K562 (cell line): ENCODE data around the gene CHST15. TPM values are rescaled to one million over a fixed set of nuclear protein-coding genes. Genes with fewer than 3 reads are reported as not detected.

Experiments used
- ATAC-seq: fragments of 200-7000 bp; cut with Tn5 transposase; 3 replicates; pipeline ENCODE4 v1.9.1; 2020; ENCODE audit warnings: moderate library complexity
- BruUV-seq: library from RNA; stranded (reverse); fragments of 400-500 nt; replicated peaks from 2 replicates; lab custom pipeline; 2021; lab: Mats Ljungman, UMichigan
- CTCF ChIA-PET: fragments of 300-600 bp; formaldehyde crosslinking; extraction: SDS; loops from one replicate; lab custom pipeline; 2021; ENCODE audit warnings: low intra/inter-chr PET ratio; lab: Yijun Ruan, JAX
- POLR2A ChIA-PET: fragments of 300-600, 350-650 bp; sonication (Branson Sonifier 250); formaldehyde crosslinking; extraction: SDS; loops from one replicate; lab custom pipeline; 2021; ENCODE audit warnings: antibody characterized with exemption, inconsistent platforms; lab: Yijun Ruan, JAX
- DNase-seq, 4 experiments: peaks; one replicate each; pipeline versions ENCODE4 v3.0.0 to v3.0.0-alpha.2; 2011 to 2018; ENCODE audit warnings: low spot score in 3 of 4, mixed read lengths in 3 of 4; ENCODE audit errors: extremely low read depth in 1 of 4
- FAIRE-seq: peaks from 2 replicates; lab custom pipeline; 2011; peaks lifted over from hg19 to GRCh38; lab: Jason Lieb, UNC
- H2AFZ ChIP-seq: 2 replicates; pipeline ENCODE4 v1.6.0; 2011; ENCODE audit warnings: low read depth, low read length, control low read depth, inconsistent platforms
- H3K27ac ChIP-seq: fragments of 200-600 bp; 3 replicates; pipeline ENCODE4 v1.8.0; 2011; ENCODE audit warnings: low read depth, mild to moderate bottlenecking, control low read depth, inconsistent platforms, low read length, moderate library complexity, mixed read lengths; ENCODE audit errors: extremely low read depth
- H3K27me3 ChIP-seq, 2 experiments: fragments of 300-600 bp in 1 of 2; 2 replicates in 1 of 2; 3 replicates in 1 of 2; pipeline versions ENCODE4 v1.6.0 to v1.8.0; 2011; ENCODE audit warnings: inconsistent platforms in 2 of 2, low read length in 2 of 2, mild to moderate bottlenecking in 1 of 2, mixed read lengths in 1 of 2, moderate library complexity in 1 of 2; ENCODE audit not compliant: control insufficient read depth in 2 of 2, insufficient read depth in 2 of 2
- H3K36me3 ChIP-seq: fragments of 300-600 bp; 3 replicates; pipeline ENCODE4 v1.8.0; 2011; ENCODE audit warnings: mild to moderate bottlenecking, low read length, inconsistent platforms; ENCODE audit not compliant: control insufficient read depth, insufficient read depth
- H3K4me1 ChIP-seq, 2 experiments: fragments of 200-600 bp in 1 of 2; replicated peaks in 1 of 2; 2 replicates in 1 of 2; 3 replicates in 1 of 2; pipeline versions ENCODE4 v1.5.1 to v1.8.0; 2011; ENCODE audit warnings: inconsistent platforms in 2 of 2, low read length in 2 of 2, mild to moderate bottlenecking in 1 of 2, mixed read lengths in 1 of 2, moderate library complexity in 1 of 2; ENCODE audit not compliant: control insufficient read depth in 2 of 2, insufficient read depth in 2 of 2
- H3K4me2 ChIP-seq: 2 replicates; pipeline ENCODE4 v1.6.1; 2011; ENCODE audit warnings: low read length, control low read depth, inconsistent platforms, mixed read lengths; ENCODE audit not compliant: insufficient read depth
- H3K4me3 ChIP-seq: fragments of 200-600 bp; sonication (generic), shearing (Covaris generic); 2 replicates; pipeline ENCODE4 v1.5.1; 2016; ENCODE audit warnings: control low read depth, inconsistent platforms
- H3K79me2 ChIP-seq: fragments of 200-600 bp; 3 replicates; pipeline ENCODE4 v1.8.0; 2011; ENCODE audit warnings: low read length, inconsistent platforms; ENCODE audit not compliant: control insufficient read depth, insufficient read depth
- H3K9ac ChIP-seq, 2 experiments: 2 replicates each; pipeline versions ENCODE4 v1.6.0 to v1.6.1; 2011; ENCODE audit warnings: low read depth in 2 of 2, low read length in 2 of 2, control low read depth in 1 of 2, inconsistent platforms in 1 of 2, mild to moderate bottlenecking in 1 of 2, mixed read lengths in 1 of 2; ENCODE audit not compliant: insufficient read depth in 1 of 2
- H3K9me1 ChIP-seq: one replicate; pipeline ENCODE4 v1.6.0; 2011; ENCODE audit warnings: inconsistent platforms, mild to moderate bottlenecking, low read length, moderate library complexity; ENCODE audit not compliant: control insufficient read depth, insufficient read depth
- H3K9me3 ChIP-seq: replicated peaks from 2 replicates; pipeline ENCODE4 v1.5.1; 2011; ENCODE audit warnings: low read depth, low read length, inconsistent platforms; ENCODE audit not compliant: control insufficient read depth, insufficient read depth
- H4K20me1 ChIP-seq: replicated peaks from 2 replicates; pipeline ENCODE4 v1.6.1; 2011; ENCODE audit warnings: low read length, inconsistent platforms, mixed read lengths; ENCODE audit not compliant: control insufficient read depth, insufficient read depth
- COPS2 ChIP-seq: fragments of 450-650 bp; conservative IDR thresholded peaks from 2 replicates; pipeline ENCODE4 v1.6.1; 2016; ENCODE audit warnings: mild to moderate bottlenecking, moderate library complexity
- ETV6 ChIP-seq, 3 experiments: fragments of 150-350 bp in 1 of 3; sonication (generic) in 1 of 3; formaldehyde crosslinking in 1 of 3; IDR thresholded peaks; 2 replicates each; pipeline versions ENCODE4 v1.6.1 to v1.8.0; 2014 to 2022; ENCODE audit warnings: borderline replicate concordance in 2 of 3, low read depth in 2 of 3, antibody characterized with exemption in 1 of 3, low read length in 1 of 3, mild to moderate bottlenecking in 1 of 3, missing genetic modification reagents in 1 of 3
- NBN ChIP-seq: fragments of 450-650 bp; IDR thresholded peaks from 2 replicates; pipeline ENCODE4 v1.6.1; 2016; ENCODE audit warnings: low read depth, mild to moderate bottlenecking
- NR2F6 ChIP-seq: fragments of 450-650 bp; formaldehyde crosslinking; IDR thresholded peaks from 2 replicates; pipeline ENCODE4 v1.4.0; 2020; ENCODE audit warnings: mild to moderate bottlenecking
- SIN3B ChIP-seq: fragments of 450-650 bp; IDR thresholded peaks from 2 replicates; pipeline ENCODE4 v1.6.1; 2017; ENCODE audit warnings: low read depth, mild to moderate bottlenecking, moderate library complexity
- SRSF9 ChIP-seq: fragments of 200-400 bp; formaldehyde crosslinking; IDR thresholded peaks from 2 replicates; pipeline ENCODE4 v1.6.1; 2017; ENCODE audit warnings: low read depth, low read length, borderline replicate concordance
- TOE1 ChIP-seq, 2 experiments: fragments of 450-650 bp in 1 of 2; sonication (generic) in 1 of 2; formaldehyde crosslinking in 1 of 2; IDR thresholded peaks; 2 replicates each; pipeline versions ENCODE4 v1.7.1 to v1.8.0; 2016 to 2022; ENCODE audit warnings: borderline replicate concordance in 2 of 2, mild to moderate bottlenecking in 2 of 2, antibody characterized with exemption in 1 of 2, inconsistent platforms in 1 of 2, low read depth in 1 of 2, missing genetic modification reagents in 1 of 2, moderate library complexity in 1 of 2
- TRIM28 ChIP-seq: fragments of 450-650 bp; IDR thresholded peaks from 2 replicates; pipeline ENCODE4 v1.6.1; 2017
- ZNF3 ChIP-seq: fragments of 250-450 bp; sonication (Bioruptor Pico); IDR thresholded peaks from 2 replicates; pipeline ENCODE4 v1.5.0; 2021; ENCODE audit warnings: mild to moderate bottlenecking, moderate library complexity
- ZNF41 ChIP-seq: fragments of 250-450 bp; sonication (Bioruptor Pico); conservative IDR thresholded peaks from 2 replicates; pipeline ENCODE4 v1.4.0; 2020; ENCODE audit warnings: mild to moderate bottlenecking
- ZSCAN32 ChIP-seq: fragments of 450-650 bp; formaldehyde crosslinking; IDR thresholded peaks from 2 replicates; pipeline ENCODE4 v1.4.0; 2020; ENCODE audit warnings: mild to moderate bottlenecking, moderate library complexity
- WGBS: fragments of 100-300 bp; shearing (Covaris generic); methylation state at CpG from one replicate; pipeline ENCODE4 v1.1.6; 2016; ENCODE audit warnings: low coverage, mixed read lengths; ENCODE audit not compliant: insufficient coverage; ENCODE audit errors: missing lambda C conversion rate; 5-methylcytosine and 5-hydroxymethylcytosine counted together
- in situ Hi-C: fragments of 300-500 bp; cut with MboI; formaldehyde crosslinking; loops from 4 replicates; pipeline ENCODE4 v1.15.0; 2018; ENCODE audit warnings: inconsistent platforms, mixed read lengths
- intact Hi-C: fragments of 100-400 bp; cut with micrococcal nuclease; formaldehyde crosslinking; loops from 2 replicates; pipeline ENCODE4 v1.14.2; 2022
- polyA plus RNA-seq, 8 experiments: library from polyadenylated mRNA; depleted of rRNA in 4 of 8; stranded (reverse) in 5 of 8; unstranded in 3 of 8; fragments of >200 nt; fragmentation: Nextera tagmentation in 2 of 8; fragmentation: Illumina TruSeq in 1 of 8; extraction: Ambion mirVana in 2 of 8; extraction: Trizol in 1 of 8; gene quantifications; 2 replicates each; pipeline versions ENCODE4 v1.2.1 to v1.2.3, GENCODE V29; 2011 to 2014; ENCODE audit warnings: inconsistent platforms in 1 of 8, missing spikeins in 1 of 8
- total RNA-seq, 7 experiments: library from RNA; depleted of rRNA in 6 of 7; stranded (reverse); fragments of >200 nt in 6 of 7; fragmentation: Illumina TruSeq in 2 of 7; extraction: Trizol in 2 of 7; gene quantifications; 2 replicates each; pipeline versions ENCODE4 v1.2.1 to v1.2.3, GENCODE V29; 2011 to 2021; ENCODE audit warnings: low replicate concordance in 1 of 7
- TF ChIP-seq, protein P1 (sequence below): fragments of 250-450 bp; sonication (Bioruptor Pico); IDR thresholded peaks from 2 replicates; pipeline ENCODE4 v1.5.0; 2021
- TF ChIP-seq, protein P2 (sequence below): sonication (generic); formaldehyde crosslinking; IDR thresholded peaks from 2 replicates; pipeline ENCODE4 v1.8.0; 2022; ENCODE audit warnings: missing genetic modification reagents, mild to moderate bottlenecking, borderline replicate concordance
- TF ChIP-seq, protein P3 (sequence below): sonication (generic); formaldehyde crosslinking; IDR thresholded peaks from 2 replicates; pipeline ENCODE4 v1.8.1; 2022; ENCODE audit warnings: missing genetic modification reagents
- TF ChIP-seq, protein P4 (sequence below): fragments of 450-650 bp; formaldehyde crosslinking; IDR thresholded peaks from 2 replicates; pipeline ENCODE4 v1.4.0; 2022; ENCODE audit warnings: missing genetic modification characterization

CHST15 gene
- total and polyA plus RNA-seq, 9 of the 15 experiments (the other 6 are each of a cell fraction or from before 2014, with no cell fraction given) = 0.04 to 0.16 (median 0.08) TPM

DNA sequence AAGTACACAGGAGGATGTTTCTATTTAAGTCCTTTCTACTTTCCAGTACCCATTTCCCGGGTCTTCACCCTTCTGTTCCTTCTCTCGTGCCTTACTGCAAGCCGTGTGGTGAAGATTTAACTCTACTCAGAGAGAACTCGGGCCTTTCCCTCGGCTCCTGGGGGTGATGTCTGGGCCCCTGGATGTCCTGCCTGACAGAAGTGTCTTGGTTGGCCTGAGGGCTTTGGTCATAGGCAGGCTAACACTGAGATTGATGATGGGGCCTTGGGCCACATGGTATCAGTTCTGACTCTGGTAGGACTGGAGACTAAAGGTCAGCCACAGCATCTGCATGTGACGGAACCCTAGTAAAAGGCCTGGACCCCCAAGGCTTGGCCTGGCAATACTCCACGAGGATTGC is 80.4 kb downstream of the CHST15 start:
- no peaks in the 10 kb centered on the region for H3K79me2 ChIP-seq
- FAIRE-seq (no peak), DNase-seq (no peak)
- H3K4me1 ChIP-seq = no peaks in the 10 kb centered on the region
- H3K36me3 ChIP-seq = no peaks in the 10 kb centered on the region
- intact Hi-C loops = no loop called here
- no peak overlapping the region for H2AFZ ChIP-seq
- H3K4me3 ChIP-seq = no peak overlapping the region
- no peak overlapping the region for H3K9ac ChIP-seq
- TF ChIP-seq ETV6 (IDR thresholded peaks at IDR 0.05; ENCODE audit: borderline replicate concordance in 1 of 2, low read depth in 2 of 2, low read length in 1 of 2) (no peak), ETV6 (CRISPR knock-in tag; IDR thresholded peaks at IDR 0.05; ENCODE audit: borderline replicate concordance) (no peak), ZSCAN32 (CRISPR knock-in tag) (no peak), NBN (no peak), ZNF3 (CRISPR knock-in tag) (no peak), TOE1 (IDR thresholded peaks at IDR 0.05; ENCODE audit: borderline replicate concordance) (no peak), TOE1 (CRISPR knock-in tag; IDR thresholded peaks at IDR 0.05; ENCODE audit: borderline replicate concordance, low read depth) (no peak), NR2F6 (no peak), ZNF41 (CRISPR knock-in tag) (no peak), TRIM28 (no peak), SRSF9 (no peak), COPS2 (no peak), SIN3B (no peak)
- TF ChIP-seq, protein P1, sequence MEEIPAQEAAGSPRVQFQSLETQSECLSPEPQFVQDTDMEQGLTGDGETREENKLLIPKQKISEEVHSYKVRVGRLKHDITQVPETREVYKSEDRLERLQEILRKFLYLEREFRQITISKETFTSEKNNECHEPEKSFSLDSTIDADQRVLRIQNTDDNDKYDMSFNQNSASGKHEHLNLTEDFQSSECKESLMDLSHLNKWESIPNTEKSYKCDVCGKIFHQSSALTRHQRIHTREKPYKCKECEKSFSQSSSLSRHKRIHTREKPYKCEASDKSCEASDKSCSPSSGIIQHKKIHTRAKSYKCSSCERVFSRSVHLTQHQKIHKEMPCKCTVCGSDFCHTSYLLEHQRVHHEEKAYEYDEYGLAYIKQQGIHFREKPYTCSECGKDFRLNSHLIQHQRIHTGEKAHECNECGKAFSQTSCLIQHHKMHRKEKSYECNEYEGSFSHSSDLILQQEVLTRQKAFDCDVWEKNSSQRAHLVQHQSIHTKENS (CRISPR knock-in tag) = no peak
- TF ChIP-seq, protein P2, sequence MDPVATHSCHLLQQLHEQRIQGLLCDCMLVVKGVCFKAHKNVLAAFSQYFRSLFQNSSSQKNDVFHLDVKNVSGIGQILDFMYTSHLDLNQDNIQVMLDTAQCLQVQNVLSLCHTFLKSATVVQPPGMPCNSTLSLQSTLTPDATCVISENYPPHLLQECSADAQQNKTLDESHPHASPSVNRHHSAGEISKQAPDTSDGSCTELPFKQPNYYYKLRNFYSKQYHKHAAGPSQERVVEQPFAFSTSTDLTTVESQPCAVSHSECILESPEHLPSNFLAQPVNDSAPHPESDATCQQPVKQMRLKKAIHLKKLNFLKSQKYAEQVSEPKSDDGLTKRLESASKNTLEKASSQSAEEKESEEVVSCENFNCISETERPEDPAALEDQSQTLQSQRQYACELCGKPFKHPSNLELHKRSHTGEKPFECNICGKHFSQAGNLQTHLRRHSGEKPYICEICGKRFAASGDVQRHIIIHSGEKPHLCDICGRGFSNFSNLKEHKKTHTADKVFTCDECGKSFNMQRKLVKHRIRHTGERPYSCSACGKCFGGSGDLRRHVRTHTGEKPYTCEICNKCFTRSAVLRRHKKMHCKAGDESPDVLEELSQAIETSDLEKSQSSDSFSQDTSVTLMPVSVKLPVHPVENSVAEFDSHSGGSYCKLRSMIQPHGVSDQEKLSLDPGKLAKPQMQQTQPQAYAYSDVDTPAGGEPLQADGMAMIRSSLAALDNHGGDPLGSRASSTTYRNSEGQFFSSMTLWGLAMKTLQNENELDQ (CRISPR knock-in tag) = no peak
- TF ChIP-seq, protein P3, sequence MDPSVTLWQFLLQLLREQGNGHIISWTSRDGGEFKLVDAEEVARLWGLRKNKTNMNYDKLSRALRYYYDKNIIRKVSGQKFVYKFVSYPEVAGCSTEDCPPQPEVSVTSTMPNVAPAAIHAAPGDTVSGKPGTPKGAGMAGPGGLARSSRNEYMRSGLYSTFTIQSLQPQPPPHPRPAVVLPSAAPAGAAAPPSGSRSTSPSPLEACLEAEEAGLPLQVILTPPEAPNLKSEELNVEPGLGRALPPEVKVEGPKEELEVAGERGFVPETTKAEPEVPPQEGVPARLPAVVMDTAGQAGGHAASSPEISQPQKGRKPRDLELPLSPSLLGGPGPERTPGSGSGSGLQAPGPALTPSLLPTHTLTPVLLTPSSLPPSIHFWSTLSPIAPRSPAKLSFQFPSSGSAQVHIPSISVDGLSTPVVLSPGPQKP (CRISPR knock-in tag) = no peak
- TF ChIP-seq, protein P4, sequence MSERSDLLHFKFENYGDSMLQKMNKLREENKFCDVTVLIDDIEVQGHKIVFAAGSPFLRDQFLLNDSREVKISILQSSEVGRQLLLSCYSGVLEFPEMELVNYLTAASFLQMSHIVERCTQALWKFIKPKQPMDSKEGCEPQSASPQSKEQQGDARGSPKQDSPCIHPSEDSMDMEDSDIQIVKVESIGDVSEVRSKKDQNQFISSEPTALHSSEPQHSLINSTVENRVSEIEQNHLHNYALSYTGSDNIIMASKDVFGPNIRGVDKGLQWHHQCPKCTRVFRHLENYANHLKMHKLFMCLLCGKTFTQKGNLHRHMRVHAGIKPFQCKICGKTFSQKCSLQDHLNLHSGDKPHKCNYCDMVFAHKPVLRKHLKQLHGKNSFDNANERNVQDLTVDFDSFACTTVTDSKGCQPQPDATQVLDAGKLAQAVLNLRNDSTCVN (CRISPR knock-in tag) = no peak
- TF ChIP-seq, all 486 proteins: peak for 0
- Histone ChIP-seq H3K27me3 (peaks cover 2 to 31% of the 10 kb centered on the region in 2 experiments; a peak in 3 of 5 replicates), H3K9me3 (no peaks in the 10 kb centered on the region), H4K20me1 (0 out of 2 replicates have a peak, but pooled peaks cover 4% of the 10 kb centered on the region), H3K9me1 (no peaks in the 10 kb centered on the region), H3K4me2 (no peak overlapping the region), H3K27ac (no peak overlapping the region)
- no peak for ATAC-seq
- in situ Hi-C loops = loop anchor here (25.0 kb wide), 1 partner anchor 499 kb away; no protein-coding TSS in a partner anchor
- 0% methylated on average over 6 of the region's 7 CpGs for WGBS
- CTCF ChIA-PET = no interaction called here
- POLR2A ChIA-PET = no interaction called here
- no TSS peak for BruUV-seq
